Measurements from ENCODE around the gene CACNA2D2.

CACNA2D2 gene

DNA sequence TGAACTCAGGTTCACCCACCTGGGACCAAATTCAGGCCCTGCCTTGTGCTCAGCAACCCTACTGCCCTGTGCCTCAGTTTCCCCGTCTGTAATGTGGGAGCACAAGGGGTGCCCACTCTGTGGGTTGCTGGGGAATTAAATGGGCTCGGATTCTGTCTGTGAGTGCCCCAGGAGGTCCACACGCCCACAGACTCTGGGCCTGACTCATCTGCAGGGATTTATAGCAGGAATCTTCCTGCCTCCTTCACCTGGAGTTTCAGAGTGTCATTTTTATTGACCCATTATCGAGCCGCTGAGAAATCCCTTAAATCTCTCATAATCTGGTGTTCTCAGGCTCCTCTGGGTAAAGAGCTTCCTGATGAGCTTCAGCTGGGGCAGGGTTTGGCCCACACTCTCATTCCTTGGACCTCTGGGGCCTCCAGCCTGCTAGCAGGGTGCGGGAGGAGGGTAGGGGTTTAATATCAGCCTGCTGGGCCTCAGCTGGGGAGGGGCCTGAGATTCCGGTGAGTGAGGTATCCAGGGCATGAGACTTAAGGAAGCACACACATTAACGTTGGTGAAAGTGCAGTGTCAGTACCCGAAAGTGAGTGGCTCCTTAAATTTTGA, 47.7 kb upstream of the CACNA2D2 start:
- Histone ChIP-seq H3K9ac (ENCODE audit: low read depth, low read length) (no peak overlapping the region), H3K4me1 (ENCODE audit: insufficient read depth, low read length) (no peaks in the 10 kb centered on the region), H3K36me3 (ENCODE audit: insufficient read depth, low read length) (no peaks in the 10 kb centered on the region), H3K4me3 (ENCODE audit: low read depth in 1 of 2, low read length in 2 of 2) (no peak overlapping the region), H3K79me2 (ENCODE audit: insufficient read depth, low read length) (no peaks in the 10 kb centered on the region), H3K27ac (ENCODE audit: low read length) (no peak overlapping the region), H3K4me2 (ENCODE audit: insufficient read depth, low read length) (no peak overlapping the region), H4K20me1 (ENCODE audit: insufficient read depth, low read length) (0 out of 2 replicates have a peak, but pooled peaks cover 4% of the 10 kb centered on the region), H3K27me3 (ENCODE audit: insufficient read depth, low read length, poor library complexity) (no peaks in the 10 kb centered on the region), H3K9me3 (ENCODE audit: insufficient read depth, low read length, severe bottlenecking) (no peaks in the 10 kb centered on the region), H2AFZ (ENCODE audit: low read depth, low read length) (no peak overlapping the region)
- no peak for ATAC-seq (ENCODE audit: insufficient read depth, low read depth)
- TF ChIP-seq EZH2 (IDR thresholded peaks at IDR 0.05; ENCODE audit: borderline replicate concordance, low read depth, low read length, severe bottlenecking) = no peak
- TF ChIP-seq, protein P1, sequence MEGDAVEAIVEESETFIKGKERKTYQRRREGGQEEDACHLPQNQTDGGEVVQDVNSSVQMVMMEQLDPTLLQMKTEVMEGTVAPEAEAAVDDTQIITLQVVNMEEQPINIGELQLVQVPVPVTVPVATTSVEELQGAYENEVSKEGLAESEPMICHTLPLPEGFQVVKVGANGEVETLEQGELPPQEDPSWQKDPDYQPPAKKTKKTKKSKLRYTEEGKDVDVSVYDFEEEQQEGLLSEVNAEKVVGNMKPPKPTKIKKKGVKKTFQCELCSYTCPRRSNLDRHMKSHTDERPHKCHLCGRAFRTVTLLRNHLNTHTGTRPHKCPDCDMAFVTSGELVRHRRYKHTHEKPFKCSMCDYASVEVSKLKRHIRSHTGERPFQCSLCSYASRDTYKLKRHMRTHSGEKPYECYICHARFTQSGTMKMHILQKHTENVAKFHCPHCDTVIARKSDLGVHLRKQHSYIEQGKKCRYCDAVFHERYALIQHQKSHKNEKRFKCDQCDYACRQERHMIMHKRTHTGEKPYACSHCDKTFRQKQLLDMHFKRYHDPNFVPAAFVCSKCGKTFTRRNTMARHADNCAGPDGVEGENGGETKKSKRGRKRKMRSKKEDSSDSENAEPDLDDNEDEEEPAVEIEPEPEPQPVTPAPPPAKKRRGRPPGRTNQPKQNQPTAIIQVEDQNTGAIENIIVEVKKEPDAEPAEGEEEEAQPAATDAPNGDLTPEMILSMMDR (IDR thresholded peaks at IDR 0.05; ENCODE audit: borderline replicate concordance, extremely low read depth, low read length, poor library complexity, severe bottlenecking) = no peak
- no peak for DNase-seq

DNA sequence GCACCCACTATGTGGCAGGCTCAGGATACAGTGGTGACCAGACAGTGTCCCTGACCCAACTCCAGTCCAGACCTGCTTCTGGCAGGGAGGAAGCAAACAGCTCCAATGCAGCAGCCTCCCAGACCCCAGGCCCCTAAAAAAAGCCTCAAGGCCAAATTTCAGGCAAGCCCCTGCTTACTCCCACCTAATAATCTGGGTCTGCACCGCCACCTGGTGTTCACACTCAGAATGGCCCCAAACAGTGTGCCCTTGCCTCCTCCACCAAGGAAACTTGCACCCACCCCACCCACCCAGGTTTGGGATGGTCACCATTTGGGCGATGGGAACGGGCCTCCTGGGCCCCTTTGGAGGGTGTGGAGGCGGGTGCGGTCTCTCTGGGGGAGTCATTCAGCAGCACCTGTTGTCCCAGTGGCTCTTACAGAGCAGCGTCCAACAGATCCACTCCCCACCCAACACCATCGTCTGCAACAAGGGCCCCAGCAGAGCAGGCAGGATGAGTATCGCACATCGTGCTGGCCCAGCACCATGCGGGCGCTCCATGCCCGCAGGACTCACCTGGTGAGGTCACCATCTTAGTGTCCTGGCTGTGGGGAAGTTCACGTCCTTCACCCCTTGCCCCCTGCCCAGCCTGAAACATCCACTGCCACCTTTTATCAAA, 46.8 kb upstream of the CACNA2D2 start:
- DNase-seq = peak; percentile 77
- ATAC-seq (ENCODE audit: insufficient read depth, low read depth) = peak; percentile 88
- Histone ChIP-seq H3K79me2 (ENCODE audit: insufficient read depth, low read length) (no peaks in the 10 kb centered on the region), H3K9me3 (ENCODE audit: insufficient read depth, low read length, severe bottlenecking) (no peaks in the 10 kb centered on the region), H3K4me1 (ENCODE audit: insufficient read depth, low read length) (no peaks in the 10 kb centered on the region), H3K27ac (ENCODE audit: low read length) (no peak overlapping the region), H3K4me3 (ENCODE audit: low read depth in 1 of 2, low read length in 2 of 2) (no peak overlapping the region), H3K9ac (ENCODE audit: low read depth, low read length) (no peak overlapping the region), H3K4me2 (ENCODE audit: insufficient read depth, low read length) (no peak overlapping the region), H2AFZ (ENCODE audit: low read depth, low read length) (no peak overlapping the region), H3K36me3 (ENCODE audit: insufficient read depth, low read length) (no peaks in the 10 kb centered on the region), H4K20me1 (ENCODE audit: insufficient read depth, low read length) (0 out of 2 replicates have a peak, but pooled peaks cover 4% of the 10 kb centered on the region), H3K27me3 (ENCODE audit: insufficient read depth, low read length, poor library complexity) (peaks cover 4% of the 10 kb centered on the region)
- TF ChIP-seq, protein P1 (IDR thresholded peaks at IDR 0.05; ENCODE audit: borderline replicate concordance, extremely low read depth, low read length, poor library complexity, severe bottlenecking) = peak; percentile 84
- TF ChIP-seq EZH2 (IDR thresholded peaks at IDR 0.05; ENCODE audit: borderline replicate concordance, low read depth, low read length, severe bottlenecking) = no peak

DNA sequence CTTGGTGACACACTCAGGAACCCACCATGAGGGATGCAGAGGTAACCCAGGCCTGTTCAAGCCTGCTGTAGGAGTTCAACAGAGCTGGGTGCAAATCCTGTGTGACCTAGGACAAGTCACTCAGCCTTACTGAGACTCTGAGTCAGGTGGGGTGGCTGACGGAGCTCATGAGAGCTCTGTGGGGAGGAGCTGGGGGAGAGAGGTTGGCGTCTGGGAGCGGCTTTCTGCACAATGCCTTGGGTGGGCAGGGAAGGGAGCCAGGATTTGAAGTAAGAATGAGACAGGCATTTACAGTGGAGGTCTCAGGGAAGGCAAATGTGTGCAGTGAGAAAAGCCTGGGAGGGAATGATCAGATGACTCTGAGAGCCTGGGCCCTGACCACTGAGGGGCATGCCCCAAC, 45.8 kb upstream of the CACNA2D2 start:
- Histone ChIP-seq H3K36me3 (ENCODE audit: insufficient read depth, low read length) (no peaks in the 10 kb centered on the region), H3K79me2 (ENCODE audit: insufficient read depth, low read length) (no peaks in the 10 kb centered on the region), H3K4me1 (ENCODE audit: insufficient read depth, low read length) (no peaks in the 10 kb centered on the region), H3K9ac (ENCODE audit: low read depth, low read length) (no peak overlapping the region), H3K9me3 (ENCODE audit: insufficient read depth, low read length, severe bottlenecking) (no peaks in the 10 kb centered on the region), H3K27ac (ENCODE audit: low read length) (no peak overlapping the region), H3K4me2 (ENCODE audit: insufficient read depth, low read length) (no peak overlapping the region), H3K4me3 (ENCODE audit: low read depth in 1 of 2, low read length in 2 of 2) (no peak overlapping the region), H2AFZ (ENCODE audit: low read depth, low read length) (no peak overlapping the region), H4K20me1 (ENCODE audit: insufficient read depth, low read length) (0 out of 2 replicates have a peak, but pooled peaks cover 4% of the 10 kb centered on the region), H3K27me3 (ENCODE audit: insufficient read depth, low read length, poor library complexity) (peaks cover 4% of the 10 kb centered on the region)
- ATAC-seq (ENCODE audit: insufficient read depth, low read depth) = no peak
- no peak for DNase-seq
- no peak for TF ChIP-seq EZH2 (IDR thresholded peaks at IDR 0.05; ENCODE audit: borderline replicate concordance, low read depth, low read length, severe bottlenecking)
- TF ChIP-seq, protein P1 (IDR thresholded peaks at IDR 0.05; ENCODE audit: borderline replicate concordance, extremely low read depth, low read length, poor library complexity, severe bottlenecking) = no peak

Data from DND-41 (cell line).